GM21737 (cell line): ENCODE data around the gene USP20.
A peak's percentile ranks its signal among the peaks of the same experiment; 100 is the strongest.
"Not testable (repeated sequence)": the region's sequence is repeated elsewhere in the genome, so short reads cannot be mapped to it uniquely, and the experiment has no call there.

Experiments used
- ATAC-seq: cut with Tn5 transposase; IDR thresholded peaks from one replicate; pipeline ENCODE4 v1.9.1; 2021; ENCODE audit warnings: mild to moderate bottlenecking, moderate library complexity; ENCODE audit not compliant: unreplicated experiment

Gene USP20

GRCh38 chr9:129835128-129835859 is at the start of gene USP20, which contains the start of gene C9orf78:
Gene USP20, plus strand, starts transcription at chr9:129835458. Its CDS starts 17,098 bp downstream, at chr9:129852556.
Gene C9orf78, minus strand, starts transcription at chr9:129835275. Its CDS starts 54 bp downstream, at chr9:129835221.
- ATAC-seq = peak; percentile 92

GRCh38 chr9:129785866-129786265 is 49.4 kb upstream of the USP20 start:
- no peak for ATAC-seq

- no peak for ATAC-seq
Measured at GRCh38 chr9:129786481-129786880, 48.8 kb upstream of the USP20 start.

GRCh38 chr9:129794549-129794948 is 40.7 kb upstream of the USP20 start:
- no peak for ATAC-seq

- ATAC-seq = not testable (repeated sequence)
Measured at GRCh38 chr9:129796029-129796428, 39.2 kb upstream of the USP20 start.

GRCh38 chr9:129798973-129799372 is 36.3 kb upstream of the USP20 start:
- ATAC-seq = no peak

GRCh38 chr9:129801504-129801903 is 33.8 kb upstream of the USP20 start:
- ATAC-seq = no peak

- peak; percentile 91 for ATAC-seq
Measured at GRCh38 chr9:129802833-129803675, 32.2 kb upstream of the USP20 start, which contains the start of gene TOR1B. Gene TOR1B, plus strand, starts transcription at chr9:129803184. Its CDS starts 29 bp downstream, at chr9:129803213.

- peak; percentile 15 for ATAC-seq
Measured at GRCh38 chr9:129803676-129804060, 31.6 kb upstream of the USP20 start.

GRCh38 chr9:129806061-129806460 is 29.2 kb upstream of the USP20 start:
- ATAC-seq = no peak

GRCh38 chr9:129809346-129809745 is 25.9 kb upstream of the USP20 start:
- ATAC-seq = no peak

GRCh38 chr9:129810116-129810515 is 25.1 kb upstream of the USP20 start:
- no peak for ATAC-seq

- no peak for ATAC-seq
Measured at GRCh38 chr9:129810788-129811187, 24.5 kb upstream of the USP20 start.

GRCh38 chr9:129811967-129812363 is 23.3 kb upstream of the USP20 start:
- no peak for ATAC-seq

- ATAC-seq = no peak
Measured at GRCh38 chr9:129812385-129812784, 22.9 kb upstream of the USP20 start.

- no peak for ATAC-seq
Measured at GRCh38 chr9:129813661-129814060, 21.6 kb upstream of the USP20 start.

GRCh38 chr9:129814432-129815223 is 20.6 kb upstream of the USP20 start:
- no peak for ATAC-seq

GRCh38 chr9:129815278-129815677 is 20.0 kb upstream of the USP20 start:
- ATAC-seq = no peak

- ATAC-seq = no peak
Measured at GRCh38 chr9:129816501-129817435, 18.5 kb upstream of the USP20 start.
